Naive B cell (primary cell): Measurements from ENCODE around the gene HSBP1. TPM values are rescaled to one million over a fixed set of nuclear protein-coding genes. Genes with fewer than 3 reads are reported as not detected.

ENCODE experiments used
- ATAC-seq, 2 donors: fragments of 150-1000 bp; cut with Tn5 transposase; 2 replicates each; pipeline ENCODE4 v1.10.0; 2021; ENCODE audit warnings: low read depth in 2 of 2, mild to moderate bottlenecking in 2 of 2, moderate library complexity in 2 of 2
- DNase-seq: peaks from one replicate; pipeline ENCODE4 v3.0.0; 2022
- H3K27ac Mint-ChIP-seq, 6 donors: one replicate each; pipeline ENCODE4 v1.8.0; 2020 to 2022; ENCODE audit warnings: mild to moderate bottlenecking in 6 of 6, mixed read lengths in 6 of 6, moderate library complexity in 5 of 6, inconsistent platforms in 2 of 6
- H3K27me3 Mint-ChIP-seq, 3 donors: one replicate each; pipeline ENCODE4 v1.8.0; 2021 to 2022; ENCODE audit warnings: mixed read lengths in 3 of 3, mild to moderate bottlenecking in 1 of 3
- H3K36me3 Mint-ChIP-seq, 2 donors: one replicate each; pipeline ENCODE4 v1.8.0; 2020 to 2022; ENCODE audit warnings: mixed read lengths in 2 of 2, inconsistent platforms in 1 of 2, mild to moderate bottlenecking in 1 of 2
- H3K4me1 Mint-ChIP-seq, 3 donors: one replicate each; pipeline ENCODE4 v1.8.0; 2020 to 2022; ENCODE audit warnings: mixed read lengths in 3 of 3, inconsistent platforms in 1 of 3, mild to moderate bottlenecking in 1 of 3, moderate library complexity in 1 of 3
- H3K4me3 Mint-ChIP-seq, 8 donors: one replicate each; pipeline ENCODE4 v1.8.0; 2020 to 2022; ENCODE audit warnings: mild to moderate bottlenecking in 8 of 8, mixed read lengths in 8 of 8, moderate library complexity in 8 of 8, inconsistent platforms in 2 of 8
- H3K9me3 Mint-ChIP-seq, 7 donors: one replicate each; pipeline ENCODE4 v1.8.0; 2020 to 2022; ENCODE audit warnings: mixed read lengths in 7 of 7, mild to moderate bottlenecking in 5 of 7, inconsistent platforms in 2 of 7, moderate library complexity in 1 of 7
- polyA plus RNA-seq, 6 donors: library from polyadenylated mRNA; unstranded; fragments of 300-500 nt; fragmentation: Illumina TruSeq; gene quantifications; one replicate each; pipeline ENCODE4 v1.2.3, GENCODE V29; 2021; ENCODE audit warnings: low read depth in 6 of 6

The HSBP1 gene
- polyA plus RNA-seq, result 10 to 100 TPM; 33.1 to 42.8 (median 39.9) TPM

DNA sequence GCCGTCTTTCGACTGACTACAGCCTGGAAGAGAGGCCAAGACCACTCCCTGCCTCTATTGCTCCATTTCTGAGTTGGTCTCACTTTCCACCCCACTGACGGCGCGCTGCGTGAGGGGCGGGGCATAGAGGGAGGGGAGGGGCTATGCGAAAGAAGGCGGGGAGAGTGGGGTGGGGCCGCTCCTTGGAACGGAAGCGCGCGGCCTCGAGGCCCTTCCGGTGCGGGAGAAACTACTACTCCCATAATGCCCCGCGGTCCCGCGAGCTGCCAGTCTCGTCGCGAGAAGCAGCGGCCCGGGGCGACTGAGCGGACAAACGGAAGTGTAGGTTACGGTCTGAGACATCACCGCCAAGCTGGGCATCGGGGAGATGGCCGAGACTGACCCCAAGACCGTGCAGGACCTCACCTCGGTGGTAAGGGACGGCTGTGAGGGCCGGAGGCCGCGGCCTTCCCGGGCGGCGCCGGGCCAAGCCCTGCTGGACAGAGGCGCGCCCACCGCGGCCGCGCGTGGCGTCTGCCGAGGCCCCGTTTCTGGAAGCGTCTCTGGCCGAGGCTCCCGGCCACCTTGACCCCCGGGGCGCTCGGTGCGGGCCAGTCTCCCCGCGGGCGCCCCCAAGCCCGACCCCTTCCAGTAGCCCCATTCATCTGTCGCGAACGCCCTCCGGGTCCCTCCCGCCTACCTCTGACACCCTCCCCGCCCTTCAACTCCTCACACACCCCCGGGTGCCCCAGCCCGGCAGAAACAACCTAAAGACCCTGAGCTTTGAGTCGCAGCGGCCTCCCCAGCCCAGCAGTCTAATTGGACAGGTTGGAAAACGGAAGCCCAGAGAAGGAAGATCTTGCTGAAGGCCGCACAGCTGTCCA is at the start of gene HSBP1:
Gene HSBP1 (plus strand): TSS at position 269 of the 863 bp plus-strand sequence. CDS start 99 bp downstream, at position 368.
- Mint-ChIP-seq H3K27me3 (no peaks in the 10 kb centered on the region), H3K36me3 (peaks cover 0 to 14% of the 10 kb centered on the region in 2 donors), H3K9me3 (peaks cover 0 to 6% (median 4%) of the 10 kb centered on the region in 7 donors), H3K27ac (peak within 1 kb of the TSS; percentile 92 to 99 (median 96)), H3K4me3 (peak within 1 kb of the TSS; percentile 89 to 98 (median 97)), H3K4me1 (peaks cover 43 to 80% (median 48%) of the 10 kb centered on the region in 3 donors)
- peak; percentile 88 for DNase-seq
- ATAC-seq, result peak; percentile 90

- Mint-ChIP-seq H3K4me1 (peaks cover 0 to 2% (median 0%) of the 10 kb centered on the region in 3 donors), H3K4me3 (no peak overlapping the region), H3K9me3 (peaks cover 0 to 13% (median 0%) of the 10 kb centered on the region in 7 donors), H3K27ac (no peak overlapping the region), H3K27me3 (peaks cover 17 to 20% (median 17%) of the 10 kb centered on the region in 3 donors), H3K36me3 (peaks cover 0 to 4% of the 10 kb centered on the region in 2 donors)
- DNase-seq (no peak), ATAC-seq (no peak)
Measured at GRCh38 chr16:83762141-83762991, 45.4 kb upstream of the HSBP1 start.

DNA sequence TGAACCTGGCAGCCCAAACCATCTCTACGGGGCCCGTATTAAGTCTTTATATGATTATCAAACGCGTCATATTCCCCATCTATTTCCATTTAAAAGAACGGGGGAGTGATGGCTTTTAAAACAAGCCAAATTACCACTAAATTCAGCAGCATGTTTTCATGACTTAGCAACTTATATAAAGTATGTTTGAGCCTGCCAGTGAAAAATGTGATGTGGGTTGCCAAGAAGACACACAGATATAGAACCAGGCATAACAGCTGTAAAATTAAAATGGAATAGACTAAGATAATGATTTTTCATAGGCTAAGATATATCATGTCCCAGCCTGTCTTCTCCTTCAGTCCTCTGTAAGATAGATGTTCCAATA is 44.8 kb upstream of the HSBP1 start:
- Mint-ChIP-seq H3K27ac (no peak overlapping the region), H3K9me3 (peaks cover 0 to 13% (median 0%) of the 10 kb centered on the region in 7 donors), H3K4me1 (peaks cover 0 to 2% (median 0%) of the 10 kb centered on the region in 3 donors), H3K4me3 (no peak overlapping the region), H3K27me3 (peaks cover 17 to 20% (median 17%) of the 10 kb centered on the region in 3 donors), H3K36me3 (peaks cover 0 to 4% of the 10 kb centered on the region in 2 donors)
- ATAC-seq (no peak), DNase-seq (no peak)

GRCh38 chr16:83768986-83769385 is 38.8 kb upstream of the HSBP1 start:
- H3K36me3 Mint-ChIP-seq, result no peaks in the 10 kb centered on the region
- H3K27me3 Mint-ChIP-seq, result peaks cover 0 to 5% (median under 1%) of the 10 kb centered on the region in 3 donors
- peak overlapping the region; percentile 20 to 94 (median 61) for H3K27ac Mint-ChIP-seq
- no peaks in the 10 kb centered on the region for H3K9me3 Mint-ChIP-seq
- H3K4me3 Mint-ChIP-seq, result peak overlapping the region in 5 of 8 donors; percentile 30 to 90 (median 71)
- H3K4me1 Mint-ChIP-seq, result peaks cover 13 to 42% (median 14%) of the 10 kb centered on the region in 3 donors
- ATAC-seq (no peak), DNase-seq (no peak)

- DNase-seq, result peak; percentile 22
- Mint-ChIP-seq H3K9me3 (no peaks in the 10 kb centered on the region), H3K27me3 (peaks cover 0 to 5% (median 0%) of the 10 kb centered on the region in 3 donors), H3K27ac (peak overlapping the region; percentile 57 to 94 (median 74)), H3K4me1 (peaks cover 13 to 42% (median 14%) of the 10 kb centered on the region in 3 donors), H3K36me3 (no peaks in the 10 kb centered on the region), H3K4me3 (peak overlapping the region; percentile 22 to 90 (median 74))
- ATAC-seq, result peak; percentile 97 to 98
Measured at GRCh38 chr16:83769397-83770008, 38.3 kb upstream of the HSBP1 start.

GRCh38 chr16:83771306-83771942 is 36.4 kb upstream of the HSBP1 start:
- ATAC-seq (no peak), DNase-seq (no peak)
- peaks cover 13 to 42% (median 14%) of the 10 kb centered on the region in 3 donors for H3K4me1 Mint-ChIP-seq
- H3K27me3 Mint-ChIP-seq, result peaks cover 0 to 14% (median 10%) of the 10 kb centered on the region in 3 donors
- H3K36me3 Mint-ChIP-seq, result peaks cover 0 to 5% of the 10 kb centered on the region in 2 donors
- peak overlapping the region in 2 of 6 donors; percentile 21 to 30 for H3K27ac Mint-ChIP-seq
- no peak overlapping the region for H3K4me3 Mint-ChIP-seq
- no peaks in the 10 kb centered on the region for H3K9me3 Mint-ChIP-seq

DNA sequence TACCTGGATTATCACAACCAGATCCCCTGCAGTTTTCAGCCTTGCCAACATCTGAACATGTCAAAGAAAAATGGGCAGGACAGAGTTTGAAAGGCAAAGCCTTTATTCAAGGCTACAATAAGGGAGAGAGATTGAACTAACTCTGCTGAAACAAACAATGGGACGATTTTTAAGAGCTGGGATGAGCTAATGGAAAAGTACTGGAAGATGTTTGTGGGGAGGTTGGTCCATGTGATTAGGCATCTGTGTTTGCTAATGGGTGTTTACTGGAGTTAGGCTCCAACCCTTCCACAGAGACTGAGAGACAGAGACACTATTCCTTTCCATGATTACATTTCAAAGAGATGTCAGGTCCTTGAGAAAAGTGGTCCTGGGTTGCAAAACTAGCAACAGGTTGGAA is 35.0 kb upstream of the HSBP1 start:
- no peaks in the 10 kb centered on the region for H3K9me3 Mint-ChIP-seq
- ATAC-seq (no peak), DNase-seq (no peak)
- peaks cover 13 to 41% (median 14%) of the 10 kb centered on the region in 3 donors for H3K4me1 Mint-ChIP-seq
- H3K4me3 Mint-ChIP-seq, result no peak overlapping the region
- H3K27ac Mint-ChIP-seq, result no peak overlapping the region
- peaks cover 0 to 26% (median 16%) of the 10 kb centered on the region in 3 donors for H3K27me3 Mint-ChIP-seq
- H3K36me3 Mint-ChIP-seq, result peaks cover 0 to 5% of the 10 kb centered on the region in 2 donors

DNA sequence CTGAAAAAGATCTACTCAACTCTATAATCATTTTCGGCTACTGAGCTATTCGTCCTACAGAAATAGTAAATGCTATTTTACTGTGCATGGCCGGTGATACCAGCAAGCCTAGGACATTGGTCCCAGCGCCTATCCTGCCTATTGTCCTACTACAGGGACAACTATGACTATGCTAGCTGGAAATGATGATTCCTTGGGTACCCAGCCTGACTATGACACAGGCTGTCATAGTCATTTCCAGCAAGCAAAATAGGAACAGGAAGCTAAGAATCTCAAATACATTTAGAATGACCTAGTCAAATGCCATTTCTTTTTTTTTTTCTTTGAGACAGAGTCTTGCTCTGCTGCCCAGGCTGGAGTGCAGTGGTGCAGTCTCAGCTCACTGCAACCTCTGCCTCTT is 33.7 kb upstream of the HSBP1 start:
- peaks cover 0 to 5% of the 10 kb centered on the region in 2 donors for H3K36me3 Mint-ChIP-seq
- H3K27ac Mint-ChIP-seq, result peak overlapping the region in 1 of 6 donors; percentile 63
- ATAC-seq (no peak), DNase-seq (no peak)
- H3K4me3 Mint-ChIP-seq, result no peak overlapping the region
- H3K4me1 Mint-ChIP-seq, result peaks cover 9 to 31% (median 10%) of the 10 kb centered on the region in 3 donors
- peaks cover 0 to 26% (median 16%) of the 10 kb centered on the region in 3 donors for H3K27me3 Mint-ChIP-seq
- H3K9me3 Mint-ChIP-seq, result no peaks in the 10 kb centered on the region

DNA sequence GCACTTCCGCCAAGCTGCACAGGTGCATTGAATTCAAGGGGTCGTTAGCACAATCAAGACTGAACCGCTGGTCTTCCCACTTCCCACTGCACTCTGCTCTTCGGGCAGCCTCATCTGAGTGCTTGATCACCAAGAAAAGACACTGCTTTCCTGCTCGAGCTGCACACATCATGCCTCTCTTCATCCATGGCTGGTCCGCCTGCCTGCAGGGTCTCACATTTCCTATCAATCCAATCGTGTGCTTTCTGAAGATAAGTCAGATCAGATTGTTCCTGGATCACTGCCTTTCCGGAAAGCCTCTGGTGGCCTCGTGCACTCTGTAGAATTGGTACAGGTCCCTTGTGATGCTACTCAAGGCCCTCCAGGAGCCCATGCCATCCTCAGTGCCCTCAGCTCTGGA is 30.8 kb upstream of the HSBP1 start:
- H3K4me1 Mint-ChIP-seq, result peaks cover 5 to 23% (median 12%) of the 10 kb centered on the region in 3 donors
- no peak overlapping the region for H3K27ac Mint-ChIP-seq
- peaks cover 0 to 5% of the 10 kb centered on the region in 2 donors for H3K36me3 Mint-ChIP-seq
- ATAC-seq, result no peak
- peaks cover 0 to 27% (median 17%) of the 10 kb centered on the region in 3 donors for H3K27me3 Mint-ChIP-seq
- H3K4me3 Mint-ChIP-seq, result no peak overlapping the region
- no peak for DNase-seq
- no peaks in the 10 kb centered on the region for H3K9me3 Mint-ChIP-seq

- H3K4me3 Mint-ChIP-seq, result no peak overlapping the region
- DNase-seq (no peak), ATAC-seq (no peak)
- H3K27ac Mint-ChIP-seq, result no peak overlapping the region
- peaks cover 0 to 36% (median 26%) of the 10 kb centered on the region in 3 donors for H3K27me3 Mint-ChIP-seq
- peaks cover 5 to 15% (median 12%) of the 10 kb centered on the region in 3 donors for H3K4me1 Mint-ChIP-seq
- H3K9me3 Mint-ChIP-seq, result peaks cover 0 to 3% (median 0%) of the 10 kb centered on the region in 7 donors
- H3K36me3 Mint-ChIP-seq, result peaks cover 0 to 5% of the 10 kb centered on the region in 2 donors
Measured at GRCh38 chr16:83779886-83780285, 27.9 kb upstream of the HSBP1 start.

DNA sequence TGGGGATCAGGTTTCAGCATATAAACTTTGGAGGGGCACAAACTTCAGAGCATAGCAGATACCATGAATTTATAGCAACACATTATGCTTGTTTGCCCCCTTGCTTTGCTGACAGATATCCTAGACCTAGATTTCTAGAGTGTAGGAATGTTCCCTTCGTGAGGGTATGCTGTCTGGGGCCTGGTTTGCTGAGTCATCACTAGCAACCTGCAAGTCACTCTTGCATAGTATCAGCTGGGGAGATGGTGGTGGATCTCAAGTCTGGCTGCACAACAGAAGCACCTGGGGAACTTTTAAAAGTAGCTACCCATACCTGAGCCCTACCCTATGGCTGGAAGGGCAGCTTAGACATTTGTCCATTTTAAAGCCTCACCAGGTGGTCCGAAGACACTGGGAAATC is 22.3 kb upstream of the HSBP1 start:
- Mint-ChIP-seq H3K36me3 (peaks cover 0 to 5% of the 10 kb centered on the region in 2 donors), H3K27me3 (peaks cover 0 to 28% (median 11%) of the 10 kb centered on the region in 3 donors), H3K9me3 (peaks cover 0 to 3% (median 0%) of the 10 kb centered on the region in 7 donors), H3K27ac (no peak overlapping the region), H3K4me3 (no peak overlapping the region), H3K4me1 (peaks cover 3 to 10% (median 7%) of the 10 kb centered on the region in 3 donors)
- ATAC-seq (no peak), DNase-seq (no peak)

DNA sequence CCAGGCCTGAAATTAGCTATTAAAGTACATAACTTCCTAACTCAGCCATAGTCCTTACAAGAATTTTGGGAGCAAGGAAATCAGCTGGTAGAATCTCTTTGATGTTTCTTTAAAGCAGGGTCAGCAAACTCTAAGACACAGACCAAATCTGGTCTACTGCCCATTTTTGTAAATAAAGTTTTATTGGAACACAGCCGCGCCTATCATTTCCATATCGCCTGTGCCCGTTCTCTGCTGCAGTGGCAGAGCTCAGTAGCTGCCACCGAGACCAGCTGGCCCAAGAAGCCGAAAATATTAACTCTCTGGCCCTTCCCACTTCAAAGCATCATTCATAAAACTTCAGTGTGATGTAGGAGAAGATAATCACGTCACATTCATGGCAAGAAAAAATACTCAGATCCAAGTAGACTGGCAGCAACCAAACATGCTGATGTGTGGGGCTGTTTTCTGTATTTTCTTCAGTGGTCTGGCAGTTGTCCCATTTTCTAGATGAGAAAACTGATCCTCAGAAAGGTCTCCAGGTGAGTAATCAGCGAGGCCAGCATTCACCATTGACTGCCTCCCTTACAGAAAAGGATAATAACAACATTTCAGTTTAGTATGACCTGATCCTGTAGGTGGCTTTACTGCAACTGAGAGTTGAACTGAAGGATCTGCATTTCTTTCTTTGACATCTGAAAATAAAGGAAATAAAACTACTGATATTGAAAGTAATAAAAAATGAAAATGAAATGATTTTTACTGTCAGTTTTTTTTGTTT is 18.0 kb upstream of the HSBP1 start:
- DNase-seq (no peak), ATAC-seq (no peak)
- H3K27me3 Mint-ChIP-seq, result peaks cover 0 to 16% (median 0%) of the 10 kb centered on the region in 3 donors
- peaks cover 0 to 6% (median 0%) of the 10 kb centered on the region in 7 donors for H3K9me3 Mint-ChIP-seq
- H3K36me3 Mint-ChIP-seq, result peaks cover 8 to 11% of the 10 kb centered on the region in 2 donors
- no peak overlapping the region for H3K4me3 Mint-ChIP-seq
- H3K27ac Mint-ChIP-seq, result no peak overlapping the region
- peaks cover 0 to 7% (median 5%) of the 10 kb centered on the region in 3 donors for H3K4me1 Mint-ChIP-seq
